Keratinocyte (primary cell): ENCODE measurements around the gene PRKN.

Experiments used
- EZH2 ChIP-seq: IDR thresholded peaks from one replicate; pipeline ENCODE4 v1.6.1; 2012; ENCODE audit warnings: inconsistent platforms, mild to moderate bottlenecking, low read length, moderate library complexity
- TF ChIP-seq, protein P1 (sequence below), 3 experiments: IDR thresholded peaks in 1 of 3; conservative IDR thresholded peaks in 1 of 3; optimal IDR thresholded peaks in 1 of 3; 2 replicates in 2 of 3; 3 replicates in 1 of 3; pipeline versions ENCODE3 to v1.5.1; 2011; ENCODE audit warnings: low read length in 3 of 3, mild to moderate bottlenecking in 3 of 3, moderate library complexity in 2 of 3, control low read depth in 1 of 3, inconsistent platforms in 1 of 3; ENCODE audit not compliant: insufficient read depth in 2 of 3; ENCODE audit errors: extremely low read depth in 1 of 3

- TF ChIP-seq, protein P1, sequence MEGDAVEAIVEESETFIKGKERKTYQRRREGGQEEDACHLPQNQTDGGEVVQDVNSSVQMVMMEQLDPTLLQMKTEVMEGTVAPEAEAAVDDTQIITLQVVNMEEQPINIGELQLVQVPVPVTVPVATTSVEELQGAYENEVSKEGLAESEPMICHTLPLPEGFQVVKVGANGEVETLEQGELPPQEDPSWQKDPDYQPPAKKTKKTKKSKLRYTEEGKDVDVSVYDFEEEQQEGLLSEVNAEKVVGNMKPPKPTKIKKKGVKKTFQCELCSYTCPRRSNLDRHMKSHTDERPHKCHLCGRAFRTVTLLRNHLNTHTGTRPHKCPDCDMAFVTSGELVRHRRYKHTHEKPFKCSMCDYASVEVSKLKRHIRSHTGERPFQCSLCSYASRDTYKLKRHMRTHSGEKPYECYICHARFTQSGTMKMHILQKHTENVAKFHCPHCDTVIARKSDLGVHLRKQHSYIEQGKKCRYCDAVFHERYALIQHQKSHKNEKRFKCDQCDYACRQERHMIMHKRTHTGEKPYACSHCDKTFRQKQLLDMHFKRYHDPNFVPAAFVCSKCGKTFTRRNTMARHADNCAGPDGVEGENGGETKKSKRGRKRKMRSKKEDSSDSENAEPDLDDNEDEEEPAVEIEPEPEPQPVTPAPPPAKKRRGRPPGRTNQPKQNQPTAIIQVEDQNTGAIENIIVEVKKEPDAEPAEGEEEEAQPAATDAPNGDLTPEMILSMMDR (optimal IDR thresholded peaks at IDR 0.05 in 1 of 3, IDR thresholded peaks at IDR 0.05 in 1 of 3, conservative IDR thresholded peaks at IDR 0.05 in 1 of 3; ENCODE audit: extremely low read depth in 1 of 3, insufficient read depth in 2 of 3, low read length in 3 of 3) = no peak
- TF ChIP-seq EZH2 = no peak
These were observed 1077.7 kb downstream of the PRKN start for GRCh38 chr6:161649841-161650240.
